ENCODE results near the gene CEP57L1. TPM values are rescaled to one million over a fixed set of nuclear protein-coding genes. Genes with fewer than 3 reads are reported as not detected.
"Not testable (repeated sequence)": the region's sequence is repeated elsewhere in the genome, so short reads cannot be mapped to it uniquely, and the experiment has no call there.

Gene CEP57L1
- total RNA-seq, 8 experiments from 2014 or later, result 12.1 to 31.6 (median 26.0) TPM

DNA sequence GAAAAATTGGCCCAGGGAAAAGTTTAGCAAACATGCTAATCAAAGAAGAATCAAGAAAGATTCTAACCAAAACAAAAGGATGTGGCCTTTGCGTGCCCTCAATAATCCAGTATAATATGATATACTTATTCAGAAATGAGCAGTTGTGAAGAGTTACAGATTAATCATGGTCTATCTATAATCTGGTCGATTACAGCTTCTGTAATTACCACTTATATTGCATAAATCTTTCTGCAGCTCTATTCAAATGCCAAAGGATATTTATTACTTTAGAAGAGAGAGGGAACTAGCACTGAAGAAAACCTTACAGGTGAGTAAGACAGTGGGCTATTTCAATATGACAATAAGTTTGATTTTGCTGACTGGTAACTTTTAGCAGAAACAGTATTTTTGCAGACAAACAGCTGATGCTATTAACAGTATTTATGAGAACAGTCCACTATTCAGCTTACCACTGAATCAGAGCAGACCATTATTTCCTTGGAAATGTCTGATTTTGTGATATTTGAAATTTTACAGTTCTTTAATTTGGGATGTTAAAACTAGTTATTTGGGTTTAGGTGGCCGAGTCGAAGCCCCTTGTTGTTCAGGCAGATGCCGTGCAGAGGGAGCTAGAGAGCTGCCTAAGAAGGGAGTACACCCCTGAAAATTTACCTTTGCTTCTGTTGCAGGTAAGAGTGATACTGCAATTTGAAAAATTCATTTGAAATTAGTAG, 92.2 kb downstream of the CEP57L1 start:
- Histone ChIP-seq H3K27ac (no peak overlapping the region), H3K4me1 (replicated peaks in 1 of 2) (no peaks in the 10 kb centered on the region), H3K4me3 (no peak overlapping the region)
- WGBS, 10 experiments, result 0 to 100% (median 28%) methylated on average over 1 to 5 of the region's 5 CpGs
- in situ Hi-C loops (cut with MboI; ENCODE audit: low pct_unique_long_range_greater_than_20kb in 2 of 9, low sequenced_read_pairs in 9 of 9, unreplicated experiment in 9 of 9), result loop anchor here in 6 of 9 experiments (25.0 kb wide), 2 partner anchors 200 to 225 kb away; partner anchors contain the start of gene CD164 (in 4 of the 6)
- ATAC-seq (replicated peaks in 6 of 8), result peak in 6 of 8 experiments; percentile 26 to 69 (median 41)

DNA sequence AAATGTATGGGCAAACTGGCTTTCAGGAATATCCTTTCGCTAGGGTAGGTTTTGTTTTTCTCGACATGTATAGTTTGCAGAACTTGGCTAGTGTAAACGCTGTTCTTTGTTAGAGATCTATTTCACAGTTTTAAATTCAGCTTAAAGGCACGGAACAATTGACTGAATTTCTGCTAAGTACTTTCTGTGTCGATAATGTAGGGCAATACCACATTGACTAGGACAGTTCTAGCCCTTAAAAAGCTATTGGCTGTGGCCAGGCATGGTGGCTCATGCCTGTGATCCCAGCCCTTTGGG, 92.8 kb downstream of the CEP57L1 start:
- no peaks in the 10 kb centered on the region for H3K4me1 ChIP-seq (replicated peaks in 1 of 2)
- 0 to 100% (median 28%) methylated on average over 1 to 5 of the region's 5 CpGs; no CpG with 5 or more reads in 1 of the 10 experiments for WGBS, 10 experiments
- no peak overlapping the region for H3K4me3 ChIP-seq
- peak in 2 of 8 experiments; percentile 6 to 12 for ATAC-seq (replicated peaks in 6 of 8)
- in situ Hi-C loops (cut with MboI; ENCODE audit: low pct_unique_long_range_greater_than_20kb in 2 of 9, low sequenced_read_pairs in 9 of 9, unreplicated experiment in 9 of 9), result loop anchor here in 6 of 9 experiments (25.0 kb wide), 2 partner anchors 199 to 224 kb away; partner anchors contain the start of gene CD164 (in 4 of the 6)
- no peak overlapping the region for H3K27ac ChIP-seq

DNA sequence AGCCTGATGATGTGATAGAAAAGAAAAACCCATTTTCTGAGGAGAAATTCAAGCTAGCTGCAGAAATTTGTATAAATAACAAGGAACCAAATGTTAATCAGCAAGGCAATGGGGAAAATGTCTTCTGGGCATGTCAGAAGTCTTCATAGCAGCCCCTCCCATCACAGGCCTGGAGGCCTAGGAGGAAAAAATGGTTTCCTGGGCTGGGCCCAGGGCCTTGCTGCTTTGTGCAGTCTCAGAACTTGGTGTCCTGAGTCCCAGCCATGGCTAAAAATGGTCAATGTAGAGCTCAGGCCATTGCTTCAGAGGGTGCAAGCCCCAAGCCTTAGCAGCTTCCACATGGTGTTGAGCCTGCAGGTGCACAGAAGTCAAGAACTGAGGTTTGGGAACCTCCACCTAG, 96.1 kb downstream of the CEP57L1 start:
- ATAC-seq (replicated peaks in 6 of 8); H3K27ac ChIP-seq; H3K4me3 ChIP-seq; H3K4me1 ChIP-seq (replicated peaks in 1 of 2): not testable (repeated sequence)
- in situ Hi-C loops (cut with MboI; ENCODE audit: low pct_unique_long_range_greater_than_20kb in 2 of 9, low sequenced_read_pairs in 9 of 9, unreplicated experiment in 9 of 9), result loop anchor here in 6 of 9 experiments (25.0 kb wide), 2 partner anchors 196 to 221 kb away; partner anchors contain the start of gene CD164 (in 4 of the 6)

DNA sequence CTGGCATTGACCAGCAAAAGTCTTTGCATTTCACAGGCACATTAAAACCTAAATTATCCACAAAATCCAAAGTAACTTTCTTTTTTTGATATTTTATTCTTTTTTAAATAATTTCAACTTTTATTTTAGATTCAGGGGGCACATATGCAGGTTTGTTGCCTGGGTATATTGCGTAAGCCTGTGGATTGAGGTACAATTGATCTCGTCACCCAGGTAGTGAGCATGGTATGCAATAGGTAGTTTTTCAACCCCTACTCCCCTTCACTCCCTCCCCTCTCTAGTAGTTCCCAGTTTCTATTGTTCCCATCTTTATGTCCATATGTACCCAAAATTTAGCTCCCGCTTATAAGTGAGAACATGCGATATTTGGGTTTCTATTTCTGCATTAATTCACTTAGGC, 97.6 kb downstream of the CEP57L1 start:
- no peak overlapping the region for H3K4me3 ChIP-seq
- H3K27ac ChIP-seq, result no peak overlapping the region
- no peaks in the 10 kb centered on the region for H3K4me1 ChIP-seq (replicated peaks in 1 of 2)
- in situ Hi-C loops (cut with MboI; ENCODE audit: low pct_unique_long_range_greater_than_20kb in 2 of 9, low sequenced_read_pairs in 9 of 9, unreplicated experiment in 9 of 9), result loop anchor here in 6 of 9 experiments (25.0 kb wide), 2 partner anchors 194 to 219 kb away; partner anchors contain the start of gene CD164 (in 4 of the 6)
- 50 to 100% (median 100%) methylated on average over 1 to 4 of the region's 4 CpGs for WGBS, 10 experiments
- ATAC-seq (replicated peaks in 6 of 8), result no peak

DNA sequence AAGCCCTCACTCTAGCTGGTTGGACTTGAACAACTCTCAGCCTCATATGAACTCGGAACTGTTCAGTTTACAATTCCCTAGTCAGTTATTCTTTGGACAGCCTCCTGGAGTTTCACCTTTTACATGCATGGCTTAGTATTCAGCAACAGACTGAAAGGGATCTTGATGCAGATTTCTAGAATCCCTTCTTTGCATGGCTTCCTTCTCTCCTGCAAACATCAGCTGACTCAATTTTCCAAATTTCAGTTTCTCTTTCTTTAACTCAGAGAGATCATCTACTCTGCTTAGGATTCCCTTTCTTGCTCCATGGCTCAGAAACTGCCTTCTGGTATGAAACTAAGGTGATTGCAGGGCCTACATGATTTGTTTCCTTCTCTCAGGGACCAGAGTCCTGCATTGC, 99.6 kb downstream of the CEP57L1 start:
- in situ Hi-C loops (cut with MboI; ENCODE audit: low pct_unique_long_range_greater_than_20kb in 2 of 9, low sequenced_read_pairs in 9 of 9, unreplicated experiment in 9 of 9), result loop anchor here in 6 of 9 experiments (25.0 kb wide), 2 partner anchors 192 to 217 kb away; partner anchors contain the start of gene CD164 (in 4 of the 6)
- WGBS, 10 experiments, result 14 to 100% (median 50%) methylated on average over 1 of the region's 1 CpG; no CpG with 5 or more reads in 1 of the 10 experiments
- peak in 2 of 8 experiments; percentile 31 to 55 for ATAC-seq (replicated peaks in 6 of 8)
- Histone ChIP-seq H3K27ac (no peak overlapping the region), H3K4me3 (no peak overlapping the region), H3K4me1 (replicated peaks in 1 of 2) (no peaks in the 10 kb centered on the region)

DNA sequence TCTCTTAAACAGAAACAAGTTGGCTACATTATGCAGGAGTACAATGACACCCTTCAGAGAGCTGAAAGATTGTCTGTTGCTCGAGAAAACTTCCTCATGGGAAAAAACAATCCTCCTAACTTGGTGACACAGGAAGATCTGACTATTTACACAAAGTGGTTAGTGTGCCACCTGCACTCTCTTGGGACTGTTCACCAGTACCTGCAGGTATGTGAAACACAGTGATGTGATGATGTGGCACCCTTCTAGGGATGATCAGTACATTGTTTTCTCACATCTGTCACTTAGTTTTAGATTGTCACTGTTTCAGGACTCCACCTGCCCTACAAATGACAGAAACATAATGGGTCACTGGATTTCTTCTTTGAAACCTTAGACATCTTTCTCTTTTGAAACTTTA, 101.8 kb downstream of the CEP57L1 start:
- no peak overlapping the region for H3K27ac ChIP-seq
- WGBS, 10 experiments, result 0 to 60% (median 52%) methylated on average over 1 of the region's 1 CpG; no CpG with 5 or more reads in 4 of the 10 experiments
- in situ Hi-C loops (cut with MboI; ENCODE audit: low pct_unique_long_range_greater_than_20kb in 2 of 9, low sequenced_read_pairs in 9 of 9, unreplicated experiment in 9 of 9), result loop anchor here in 6 of 9 experiments (25.0 kb wide), 2 partner anchors 190 to 215 kb away; partner anchors contain the start of gene CD164 (in 4 of the 6)
- no peak overlapping the region for H3K4me3 ChIP-seq
- H3K4me1 ChIP-seq (replicated peaks in 1 of 2), result no peaks in the 10 kb centered on the region
- no peak for ATAC-seq (replicated peaks in 6 of 8)

DNA sequence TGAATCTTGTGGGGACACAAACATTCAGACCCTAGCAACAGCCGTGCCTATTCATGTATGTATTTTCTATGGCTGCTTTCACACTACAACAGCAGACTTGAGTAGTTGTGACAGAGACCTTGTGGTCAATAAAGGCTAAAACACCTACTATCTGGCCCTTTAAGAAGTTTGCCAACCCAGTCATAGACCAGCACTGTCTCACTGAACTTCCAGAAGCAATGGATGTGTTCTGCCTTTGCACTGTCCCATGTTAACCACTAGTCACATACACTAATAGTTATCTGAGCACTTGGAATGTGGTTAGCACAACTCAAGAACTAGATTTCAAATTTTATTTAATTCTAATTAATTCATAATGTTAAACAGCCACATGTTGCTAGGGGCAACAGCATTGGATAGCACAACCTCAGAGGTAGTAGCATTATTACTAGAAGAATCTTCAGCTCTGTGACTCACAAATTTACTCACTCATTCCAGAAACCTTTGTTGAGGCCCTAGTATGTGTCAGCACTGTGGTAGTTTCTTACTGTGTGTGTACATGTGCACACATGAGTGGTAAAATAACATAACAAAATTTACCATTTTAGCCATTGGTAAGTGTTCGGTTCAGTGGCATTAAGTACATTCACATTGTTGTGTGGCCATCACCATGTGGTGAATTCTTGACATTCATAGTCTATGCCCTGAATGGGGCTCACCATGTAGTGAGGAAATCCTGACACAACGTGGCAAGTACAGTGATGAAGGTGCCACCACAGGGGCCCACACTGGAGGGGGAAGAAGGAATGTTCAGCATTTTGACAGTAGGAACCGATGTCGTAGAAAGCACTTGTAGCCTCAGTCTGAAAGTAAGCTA, 107.3 kb downstream of the CEP57L1 start:
- in situ Hi-C loops (cut with MboI; ENCODE audit: low pct_unique_long_range_greater_than_20kb in 2 of 9, low sequenced_read_pairs in 9 of 9, unreplicated experiment in 9 of 9), result no loop called here
- ATAC-seq (replicated peaks in 6 of 8), result peak in 3 of 8 experiments; percentile 43 to 65 (median 51)
- no peak overlapping the region for H3K27ac ChIP-seq
- WGBS, 10 experiments, result 0 to 100% (median 83%) methylated on average over 1 to 4 of the region's 5 CpGs; no CpG with 5 or more reads in 4 of the 10 experiments
- no peak overlapping the region for H3K4me3 ChIP-seq
- H3K4me1 ChIP-seq (replicated peaks in 1 of 2), result no peaks in the 10 kb centered on the region

DNA sequence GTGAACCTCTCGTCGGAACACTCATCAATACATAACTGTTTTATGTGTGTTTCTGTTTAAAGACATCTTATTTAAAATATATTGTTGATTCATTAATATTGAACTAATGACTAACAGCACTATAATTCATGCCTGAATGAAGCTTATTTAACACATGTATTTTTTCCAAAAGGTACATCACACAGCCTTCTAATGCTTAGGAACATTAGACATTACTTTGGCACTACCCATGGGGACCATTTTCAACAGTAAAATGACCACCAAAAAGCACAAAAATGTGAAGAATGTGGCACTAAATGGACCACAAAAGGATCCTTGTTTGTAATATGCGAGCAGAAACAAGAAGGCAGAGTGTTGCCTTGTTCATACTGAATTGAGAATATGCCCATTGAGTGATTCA, 109.2 kb downstream of the CEP57L1 start:
- in situ Hi-C loops (cut with MboI; ENCODE audit: low pct_unique_long_range_greater_than_20kb in 2 of 9, low sequenced_read_pairs in 9 of 9, unreplicated experiment in 9 of 9), result no loop called here
- no peak for ATAC-seq (replicated peaks in 6 of 8)
- 50 to 97% (median 85%) methylated on average over 1 to 3 of the region's 3 CpGs; no CpG with 5 or more reads in 1 of the 10 experiments for WGBS, 10 experiments
- Histone ChIP-seq H3K4me1 (replicated peaks in 1 of 2) (no peaks in the 10 kb centered on the region), H3K4me3 (no peak overlapping the region), H3K27ac (no peak overlapping the region)

DNA sequence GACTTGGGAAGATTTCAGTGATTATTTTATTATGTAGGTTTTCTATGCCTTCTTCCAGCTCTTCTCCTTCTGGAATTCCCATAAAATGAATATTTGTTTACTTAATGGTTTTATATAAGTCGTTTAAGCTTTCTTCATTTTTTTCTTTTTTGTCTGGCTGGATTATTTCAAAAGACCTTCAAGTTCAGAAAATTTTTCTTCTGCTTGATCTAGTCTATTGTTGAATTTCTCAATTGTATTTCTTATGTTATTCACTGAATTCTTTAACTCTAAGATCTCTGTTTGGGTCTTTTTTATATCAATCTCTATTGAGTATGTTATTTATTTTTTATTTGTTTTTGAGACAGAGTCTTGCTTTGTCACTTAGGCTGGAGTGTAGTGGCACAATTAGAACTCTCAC, 117.4 kb downstream of the CEP57L1 start:
- Histone ChIP-seq H3K4me1 (replicated peaks in 1 of 2) (no peaks in the 10 kb centered on the region), H3K4me3 (no peak overlapping the region), H3K27ac (no peak overlapping the region)
- in situ Hi-C loops (cut with MboI; ENCODE audit: low pct_unique_long_range_greater_than_20kb in 2 of 9, low sequenced_read_pairs in 9 of 9, unreplicated experiment in 9 of 9), result no loop called here
- no peak for ATAC-seq (replicated peaks in 6 of 8)
- WGBS, 10 experiments, result 0 to 75% (median 67%) methylated on average over 1 of the region's 1 CpG; no CpG with 5 or more reads in 1 of the 10 experiments

Other genes starting within 250 kb of the CEP57L1 start
- gene ARMC2, start 247.1 kb upstream of the CEP57L1 start, total RNA-seq, result 10 to 100 TPM in 1 of 8 experiments, 1 to 10 TPM in 7; 1.1 to 22.4 (median 6.1) TPM
- gene SESN1, start 661 bp upstream of the CEP57L1 start, total RNA-seq, result 10 to 100 TPM; 21.2 to 75.9 (median 36.5) TPM